Retinal pigment epithelial cell (primary cell): ENCODE data around the gene DPEP3.

Experiments
- DNase-seq: peaks from one replicate; pipeline ENCODE4 v3.0.0-alpha.2; 2010; ENCODE audit warnings: low read depth
- H3K4me3 ChIP-seq: 2 replicates; pipeline ENCODE4 v1.5.1; 2011; ENCODE audit warnings: mild to moderate bottlenecking, low read length, control low read depth, moderate library complexity
- TF ChIP-seq, protein P1 (sequence below): conservative IDR thresholded peaks from 2 replicates; pipeline ENCODE4 v1.5.1; 2011; ENCODE audit warnings: low read depth, low read length, control low read depth, inconsistent platforms

DPEP3 gene

DNA sequence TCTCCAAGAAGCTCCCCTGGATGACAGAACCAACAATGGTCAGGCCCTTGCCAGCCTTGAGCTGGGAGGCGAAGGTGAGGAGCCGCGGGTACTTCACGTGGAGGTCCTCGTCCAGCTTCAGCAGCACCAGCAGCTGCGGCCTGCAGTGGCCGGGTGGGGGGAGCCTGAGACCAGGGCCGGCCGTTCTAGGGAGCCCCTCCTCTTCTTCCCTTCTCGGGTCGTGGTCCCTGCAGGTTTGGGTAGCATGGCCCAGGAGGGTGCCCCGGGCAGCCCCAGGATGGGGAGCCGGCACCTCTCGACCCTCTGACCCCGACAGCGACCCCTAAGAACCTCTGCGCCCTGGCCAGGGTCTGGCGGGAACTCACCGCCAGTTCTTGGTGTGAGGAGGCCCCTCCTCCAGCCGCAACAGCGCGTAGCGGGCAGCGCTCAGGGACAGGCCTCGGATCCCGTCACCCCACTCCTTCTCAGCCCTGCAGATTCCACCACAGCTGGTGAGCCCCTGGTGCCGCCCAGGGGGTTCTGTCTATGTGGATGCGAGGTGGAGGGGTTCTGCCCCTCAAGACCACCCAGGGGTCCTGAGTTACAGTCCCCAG lies 33.2 kb downstream of the DPEP3 start:
- no peak overlapping the region for H3K4me3 ChIP-seq
- DNase-seq, result no peak
- TF ChIP-seq, protein P1, sequence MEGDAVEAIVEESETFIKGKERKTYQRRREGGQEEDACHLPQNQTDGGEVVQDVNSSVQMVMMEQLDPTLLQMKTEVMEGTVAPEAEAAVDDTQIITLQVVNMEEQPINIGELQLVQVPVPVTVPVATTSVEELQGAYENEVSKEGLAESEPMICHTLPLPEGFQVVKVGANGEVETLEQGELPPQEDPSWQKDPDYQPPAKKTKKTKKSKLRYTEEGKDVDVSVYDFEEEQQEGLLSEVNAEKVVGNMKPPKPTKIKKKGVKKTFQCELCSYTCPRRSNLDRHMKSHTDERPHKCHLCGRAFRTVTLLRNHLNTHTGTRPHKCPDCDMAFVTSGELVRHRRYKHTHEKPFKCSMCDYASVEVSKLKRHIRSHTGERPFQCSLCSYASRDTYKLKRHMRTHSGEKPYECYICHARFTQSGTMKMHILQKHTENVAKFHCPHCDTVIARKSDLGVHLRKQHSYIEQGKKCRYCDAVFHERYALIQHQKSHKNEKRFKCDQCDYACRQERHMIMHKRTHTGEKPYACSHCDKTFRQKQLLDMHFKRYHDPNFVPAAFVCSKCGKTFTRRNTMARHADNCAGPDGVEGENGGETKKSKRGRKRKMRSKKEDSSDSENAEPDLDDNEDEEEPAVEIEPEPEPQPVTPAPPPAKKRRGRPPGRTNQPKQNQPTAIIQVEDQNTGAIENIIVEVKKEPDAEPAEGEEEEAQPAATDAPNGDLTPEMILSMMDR, result no peak

DNA sequence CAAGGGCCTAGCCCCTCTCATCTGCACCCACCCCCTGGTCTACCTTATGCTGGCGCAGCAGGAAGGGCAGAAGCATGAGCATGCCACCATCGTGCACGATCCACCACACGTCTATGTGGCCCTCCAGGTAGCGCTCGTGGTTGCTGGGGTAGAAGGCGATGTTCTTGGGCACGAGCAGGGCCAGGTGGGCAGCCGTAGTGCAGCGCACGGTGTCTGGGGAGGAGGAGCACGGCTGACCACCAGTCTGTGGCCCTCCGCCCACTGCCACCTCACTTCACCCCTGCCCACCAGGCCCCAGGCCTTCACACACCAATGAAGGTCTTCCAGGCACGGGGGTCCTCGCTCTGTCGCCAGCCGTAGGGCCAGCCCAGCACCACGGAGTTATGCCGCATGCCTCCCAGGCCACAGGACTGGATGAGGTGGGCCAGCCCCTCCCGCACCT lies 34.1 kb downstream of the DPEP3 start:
- no peak overlapping the region for H3K4me3 ChIP-seq
- TF ChIP-seq, protein P1, result no peak
- DNase-seq, result no peak

DNA sequence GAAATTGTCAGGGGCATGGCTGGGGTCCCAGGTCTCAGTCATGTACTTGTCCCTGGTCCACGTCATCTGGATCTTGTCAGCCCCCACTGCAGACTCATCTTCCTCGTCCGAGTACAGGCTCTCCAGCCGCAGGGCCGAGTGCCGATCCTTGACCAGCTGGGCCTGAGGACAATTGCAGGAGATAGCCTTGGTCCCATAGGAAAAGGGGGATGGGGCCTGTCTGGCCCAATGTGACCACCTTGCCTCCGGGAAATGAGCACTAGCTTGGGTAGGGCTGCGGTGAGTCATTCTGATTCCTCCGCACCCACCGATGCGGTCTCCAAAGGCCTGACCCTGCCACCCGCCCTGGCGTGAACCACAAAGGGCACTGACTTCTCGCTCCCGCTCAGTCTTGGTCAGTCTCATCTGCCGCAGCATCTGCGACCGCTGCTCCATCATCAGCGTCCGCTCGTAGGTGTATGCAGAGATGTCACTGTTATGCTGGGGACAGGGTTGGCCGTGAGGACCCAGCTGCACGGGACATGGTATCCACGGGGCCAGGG lies 34.8 kb downstream of the DPEP3 start:
- no peak overlapping the region for H3K4me3 ChIP-seq
- TF ChIP-seq, protein P1, result no peak
- no peak for DNase-seq

DNA sequence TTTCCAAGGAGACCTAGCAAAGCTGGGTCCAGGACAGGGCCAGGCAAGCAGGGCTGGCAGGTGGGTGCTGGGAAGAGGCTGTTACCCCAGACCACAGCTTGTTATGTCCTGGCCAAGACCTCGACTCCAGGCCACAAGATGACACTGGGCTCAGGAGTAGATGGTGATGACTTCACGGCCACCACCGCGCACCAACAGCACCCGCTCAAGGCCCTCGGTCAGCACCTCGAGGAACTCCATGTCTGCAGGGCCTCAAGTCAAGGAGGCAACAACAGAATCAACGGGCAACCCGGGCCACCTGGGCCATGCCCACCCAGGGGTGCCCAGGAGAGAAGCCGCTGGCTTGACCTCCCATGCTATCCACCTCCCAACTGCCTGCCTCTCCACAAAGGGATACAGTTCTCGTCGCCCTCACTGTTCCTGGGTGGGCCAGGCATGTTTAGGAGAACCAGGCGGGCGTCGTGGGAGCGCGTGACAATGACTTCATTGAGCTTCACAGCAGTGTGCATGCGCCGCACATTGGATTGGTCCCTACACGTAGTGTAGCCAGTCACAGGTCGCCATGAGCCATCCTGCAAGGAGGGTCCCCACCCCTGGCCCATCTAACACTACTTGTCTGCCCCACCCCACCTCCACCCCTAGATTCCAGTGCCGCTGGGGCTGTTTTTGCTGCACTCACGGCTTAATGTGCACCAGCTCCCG lies 35.5 kb downstream of the DPEP3 start:
- TF ChIP-seq, protein P1, result no peak
- DNase-seq, result no peak
- H3K4me3 ChIP-seq, result no peak overlapping the region

DNA sequence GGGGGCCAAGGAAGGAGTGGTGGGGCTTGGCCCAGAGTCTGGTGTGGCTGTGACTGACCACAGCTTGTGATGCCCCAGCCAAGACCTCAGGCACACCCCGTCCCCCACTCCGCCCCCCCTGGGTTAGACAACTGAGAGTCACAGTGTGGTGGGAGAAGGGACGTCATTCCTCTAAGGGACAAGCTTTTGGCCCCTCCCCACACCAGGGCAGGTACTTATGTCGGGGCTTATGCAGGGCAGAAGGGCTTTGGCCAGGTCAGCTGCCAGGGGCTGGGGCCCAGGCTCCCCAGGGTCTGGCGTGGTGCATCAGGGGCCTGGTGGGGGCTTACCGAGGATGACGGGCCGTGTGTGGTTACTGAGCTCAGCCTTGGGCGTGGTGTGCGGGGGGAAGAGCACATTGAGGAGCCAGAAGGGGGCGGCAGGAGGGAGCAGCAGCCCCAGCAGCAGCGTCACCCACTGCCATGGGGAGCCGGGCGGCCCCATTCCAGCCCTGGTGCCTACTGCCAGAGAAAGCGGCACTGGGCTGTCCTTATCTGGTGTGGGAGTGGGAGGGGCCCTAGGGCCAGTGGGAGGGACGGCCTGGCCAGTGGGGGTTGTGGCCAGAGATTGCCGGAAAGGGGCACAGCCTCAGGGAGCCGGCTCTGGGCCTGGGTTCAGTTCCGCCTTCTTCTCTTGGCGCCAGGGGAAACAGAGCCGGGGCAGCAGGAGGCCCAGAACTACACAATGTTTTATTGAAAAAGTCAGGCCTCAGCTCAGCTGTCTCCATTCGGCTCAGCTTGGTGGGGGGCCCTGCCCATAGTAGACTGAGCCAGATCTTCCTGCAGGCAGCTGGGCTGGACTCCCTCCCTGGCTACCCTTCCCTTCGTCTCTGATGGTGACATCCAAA lies 36.4 kb downstream of the DPEP3 start, which contains the start of gene LCAT:
LCAT (minus strand) TSS at position 502 of the 886 bp plus-strand sequence; CDS start at position 483, 19 bp downstream.
- DNase-seq, result no peak
- TF ChIP-seq, protein P1, result no peak

DNA sequence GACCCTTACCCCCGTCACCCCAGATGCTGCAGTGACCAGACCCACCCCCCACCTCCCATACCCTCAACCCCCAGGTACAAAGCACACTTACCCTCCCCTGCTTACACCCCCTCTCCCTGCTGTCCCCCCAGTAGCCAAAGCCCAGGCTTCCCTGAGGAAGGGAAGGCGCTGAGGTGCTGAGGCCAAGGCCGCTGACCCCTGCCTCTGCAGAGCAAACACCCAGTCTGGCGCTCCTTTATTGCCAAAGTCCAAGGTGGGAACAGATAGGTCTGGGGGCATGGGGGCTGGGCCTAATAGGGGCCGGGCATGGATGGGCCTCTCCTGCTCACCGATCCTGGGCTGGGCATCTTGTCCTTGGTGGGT lies 37.1 kb downstream of the DPEP3 start:
- TF ChIP-seq, protein P1, result no peak
- H3K4me3 ChIP-seq, result no peak overlapping the region
- DNase-seq, result no peak

More for the DNA sequence above, 36.4 kb downstream of the DPEP3 start, which contains the start of gene LCAT:
- no peak within 1 kb of the TSS for H3K4me3 ChIP-seq
